NCI-H510A treated with DMSO at 0.1 percent for 48 hours (cell line): ENCODE measurements around the gene MPI.

ENCODE experiments used
- DNase-seq: peaks from one replicate; lab custom pipeline; 2025; lab: John Stamatoyannopoulos, UW

Gene MPI

GRCh38 chr15:74889883-74890664, at the start of gene MPI:
Gene MPI, plus strand, starts transcription at chr15:74890042. Its CDS starts 32 bp downstream, at chr15:74890074.
- peak; percentile 42 for DNase-seq

- DNase-seq, result no peak
Observed at GRCh38 chr15:74840851-74841775, 48.7 kb upstream of the MPI start.

GRCh38 chr15:74841891-74842373, 47.9 kb upstream of the MPI start:
- DNase-seq, result no peak

- peak; percentile 72 for DNase-seq
Observed at GRCh38 chr15:74842581-74843444, 47.0 kb upstream of the MPI start, which contains the start of gene ULK3. Gene ULK3, minus strand, starts transcription at chr15:74843156. Its CDS starts 51 bp downstream, at chr15:74843105.

GRCh38 chr15:74843445-74843828, 46.4 kb upstream of the MPI start:
- no peak for DNase-seq

GRCh38 chr15:74843891-74844299, 45.9 kb upstream of the MPI start:
- DNase-seq, result no peak

GRCh38 chr15:74844319-74845207, 45.3 kb upstream of the MPI start:
- DNase-seq, result no peak

GRCh38 chr15:74845208-74845568, 44.7 kb upstream of the MPI start:
- DNase-seq, result no peak

GRCh38 chr15:74845581-74845980, 44.3 kb upstream of the MPI start:
- DNase-seq, result no peak

GRCh38 chr15:74847432-74847831, 42.4 kb upstream of the MPI start:
- no peak for DNase-seq

- DNase-seq, result no peak
Observed at GRCh38 chr15:74850393-74850792, 39.4 kb upstream of the MPI start.

- no peak for DNase-seq
Observed at GRCh38 chr15:74851960-74852359, 37.9 kb upstream of the MPI start.

GRCh38 chr15:74854453-74855022, 35.3 kb upstream of the MPI start:
- DNase-seq, result no peak

GRCh38 chr15:74855857-74856256, 34.0 kb upstream of the MPI start:
- no peak for DNase-seq

- DNase-seq, result no peak
Observed at GRCh38 chr15:74856537-74856936, 33.3 kb upstream of the MPI start.

- DNase-seq, result peak; percentile 66
Observed at GRCh38 chr15:74857082-74857655, 32.7 kb upstream of the MPI start.

GRCh38 chr15:74857671-74858368, 32.0 kb upstream of the MPI start:
- DNase-seq, result no peak

- no peak for DNase-seq
Observed at GRCh38 chr15:74858369-74858740, 31.5 kb upstream of the MPI start.

- DNase-seq, result no peak
Observed at GRCh38 chr15:74863239-74864056, 26.4 kb upstream of the MPI start.
